Testis (tissue), 3 donors: ENCODE data around the gene S100A11. TPM values are rescaled to one million over a fixed set of nuclear protein-coding genes. Genes with fewer than 3 reads are reported as not detected.

Source experiments
- DNase-seq: peaks from one replicate; pipeline ENCODE4 v3.0.0-alpha.2; 2019
- H3K27ac ChIP-seq, 2 donors: fragments of 200-600 bp; sonication (generic); one replicate each; pipeline ENCODE4 v1.5.1; 2019
- H3K27me3 ChIP-seq: fragments of 200-600 bp; sonication (generic); one replicate; pipeline ENCODE4 v1.5.1; 2019
- H3K36me3 ChIP-seq: fragments of 200-600 bp; sonication (generic); one replicate; pipeline ENCODE4 v1.5.1; 2017; ENCODE audit warnings: low read depth; ENCODE audit errors: missing control alignments
- H3K4me1 ChIP-seq: fragments of 200-600 bp; sonication (generic); one replicate; pipeline ENCODE4 v1.5.1; 2019
- H3K4me3 ChIP-seq, 2 donors: fragments of 200-600 bp; sonication (generic); one replicate each; pipeline ENCODE4 v1.5.1; 2017 to 2019
- H3K9me3 ChIP-seq: fragments of 200-600 bp; sonication (generic); one replicate; pipeline ENCODE4 v1.5.1; 2017
- POLR2A ChIP-seq: fragments of 450-650 bp; IDR thresholded peaks from one replicate; pipeline ENCODE4 v1.6.1; 2017; ENCODE audit warnings: antibody characterized with exemption, mild to moderate bottlenecking, moderate library complexity
- WGBS, 2 donors: methylation state at CpG; one replicate each; pipeline ENCODE4 v1.1.5; 2018; 5-methylcytosine and 5-hydroxymethylcytosine counted together
- intact Hi-C: fragments of 100-400 bp; cut with DNase I; formaldehyde crosslinking; loops from one replicate; pipeline ENCODE4 v1.15.1; 2023; ENCODE audit warnings: low total_unique reads
- polyA plus RNA-seq: library from polyadenylated mRNA; stranded (reverse); fragments of 350-450 nt; fragmentation: Illumina TruSeq; extraction: RNeasy Lipid Tissue Mini Kit (QIAGEN cat#74804); gene quantifications from one replicate; pipeline ENCODE4 v1.2.3, GENCODE V29; 2014; ENCODE audit warnings: low read depth, low replicate concordance; ENCODE audit not compliant: insufficient read depth
- total RNA-seq, 2 donors: library from RNA; depleted of rRNA; stranded (reverse); fragments of >200 nt; gene quantifications; one replicate each; pipeline ENCODE4 v1.2.3, GENCODE V29; 2016
- TF ChIP-seq, protein P1 (sequence below), 3 experiments: fragments of 450-650 bp in 2 of 3; fragments of 200-600 bp in 1 of 3; sonication (generic) in 1 of 3; IDR thresholded peaks; one replicate each; pipeline ENCODE4 v1.5.1; 2016 to 2019; ENCODE audit warnings: antibody characterized with exemption in 3 of 3, mild to moderate bottlenecking in 2 of 3, moderate library complexity in 1 of 3

The S100A11 gene
- total and polyA plus RNA-seq, 3 donors from 2014 or later = 80.2 to 275 (median 86.9) TPM

DNA sequence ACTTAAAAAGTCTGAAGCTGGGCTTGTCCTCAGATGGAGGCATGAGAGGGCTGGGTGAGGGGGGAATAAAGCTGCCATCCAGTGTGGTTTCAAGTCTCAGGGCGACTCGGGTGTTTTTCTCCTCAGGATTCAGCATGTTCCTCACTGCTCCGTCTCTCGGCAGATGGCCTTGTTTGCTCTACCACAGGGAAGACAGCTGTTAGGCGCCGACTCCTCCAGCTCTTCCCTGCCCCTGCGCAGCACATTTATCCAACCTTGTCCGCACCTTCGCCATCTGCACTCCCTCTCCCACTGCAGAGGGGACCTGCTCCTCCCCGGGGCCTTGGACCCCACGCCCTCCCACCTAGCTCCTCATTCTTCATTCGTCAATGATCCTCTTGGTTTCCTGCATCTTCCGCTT lies 16.6 kb upstream of the S100A11 start:
- WGBS, 2 donors = 26 to 36% methylated on average over 13 of the region's 13 CpGs
- intact Hi-C loops = no loop called here
- TF ChIP-seq, protein P1, sequence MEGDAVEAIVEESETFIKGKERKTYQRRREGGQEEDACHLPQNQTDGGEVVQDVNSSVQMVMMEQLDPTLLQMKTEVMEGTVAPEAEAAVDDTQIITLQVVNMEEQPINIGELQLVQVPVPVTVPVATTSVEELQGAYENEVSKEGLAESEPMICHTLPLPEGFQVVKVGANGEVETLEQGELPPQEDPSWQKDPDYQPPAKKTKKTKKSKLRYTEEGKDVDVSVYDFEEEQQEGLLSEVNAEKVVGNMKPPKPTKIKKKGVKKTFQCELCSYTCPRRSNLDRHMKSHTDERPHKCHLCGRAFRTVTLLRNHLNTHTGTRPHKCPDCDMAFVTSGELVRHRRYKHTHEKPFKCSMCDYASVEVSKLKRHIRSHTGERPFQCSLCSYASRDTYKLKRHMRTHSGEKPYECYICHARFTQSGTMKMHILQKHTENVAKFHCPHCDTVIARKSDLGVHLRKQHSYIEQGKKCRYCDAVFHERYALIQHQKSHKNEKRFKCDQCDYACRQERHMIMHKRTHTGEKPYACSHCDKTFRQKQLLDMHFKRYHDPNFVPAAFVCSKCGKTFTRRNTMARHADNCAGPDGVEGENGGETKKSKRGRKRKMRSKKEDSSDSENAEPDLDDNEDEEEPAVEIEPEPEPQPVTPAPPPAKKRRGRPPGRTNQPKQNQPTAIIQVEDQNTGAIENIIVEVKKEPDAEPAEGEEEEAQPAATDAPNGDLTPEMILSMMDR (IDR thresholded peaks at IDR 0.05) = no peak
- TF ChIP-seq POLR2A = no peak
- Histone ChIP-seq H3K36me3 (no peaks in the 10 kb centered on the region), H3K4me3 (peak overlapping the region in 1 of 2 donors; percentile 2), H3K27ac (no peak overlapping the region), H3K4me1 (peaks cover 5% of the 10 kb centered on the region), H3K9me3 (no peaks in the 10 kb centered on the region), H3K27me3 (no peaks in the 10 kb centered on the region)
- no peak for DNase-seq

DNA sequence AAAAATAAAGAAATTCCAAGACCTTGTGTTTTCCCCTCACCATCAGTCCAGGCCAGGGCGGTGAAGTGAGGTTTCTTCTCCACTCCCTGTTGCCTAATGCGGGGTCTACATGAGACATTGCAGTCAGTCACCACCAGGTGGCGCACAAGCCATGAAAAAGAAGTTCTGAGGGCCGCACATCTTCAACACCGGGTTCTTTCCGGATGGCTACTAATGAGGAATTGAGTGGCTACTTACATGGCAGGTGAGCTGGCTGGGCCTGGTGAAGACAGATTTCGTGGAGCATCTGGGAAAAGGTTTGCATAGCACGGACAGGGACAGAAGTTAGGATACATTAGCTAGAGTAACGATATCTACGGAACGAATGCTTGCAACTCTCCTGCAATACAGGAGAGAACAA lies 15.8 kb upstream of the S100A11 start:
- Histone ChIP-seq H3K4me1 (peaks cover 10% of the 10 kb centered on the region), H3K4me3 (no peak overlapping the region), H3K27me3 (no peaks in the 10 kb centered on the region), H3K36me3 (no peaks in the 10 kb centered on the region), H3K27ac (no peak overlapping the region), H3K9me3 (no peaks in the 10 kb centered on the region)
- TF ChIP-seq POLR2A = no peak
- TF ChIP-seq, protein P1 (IDR thresholded peaks at IDR 0.05) = peak; percentile 84 to 95 (median 91)
- intact Hi-C loops = no loop called here
- peak; percentile 95 for DNase-seq
- 15 to 22% methylated on average over 11 of the region's 11 CpGs for WGBS, 2 donors

DNA sequence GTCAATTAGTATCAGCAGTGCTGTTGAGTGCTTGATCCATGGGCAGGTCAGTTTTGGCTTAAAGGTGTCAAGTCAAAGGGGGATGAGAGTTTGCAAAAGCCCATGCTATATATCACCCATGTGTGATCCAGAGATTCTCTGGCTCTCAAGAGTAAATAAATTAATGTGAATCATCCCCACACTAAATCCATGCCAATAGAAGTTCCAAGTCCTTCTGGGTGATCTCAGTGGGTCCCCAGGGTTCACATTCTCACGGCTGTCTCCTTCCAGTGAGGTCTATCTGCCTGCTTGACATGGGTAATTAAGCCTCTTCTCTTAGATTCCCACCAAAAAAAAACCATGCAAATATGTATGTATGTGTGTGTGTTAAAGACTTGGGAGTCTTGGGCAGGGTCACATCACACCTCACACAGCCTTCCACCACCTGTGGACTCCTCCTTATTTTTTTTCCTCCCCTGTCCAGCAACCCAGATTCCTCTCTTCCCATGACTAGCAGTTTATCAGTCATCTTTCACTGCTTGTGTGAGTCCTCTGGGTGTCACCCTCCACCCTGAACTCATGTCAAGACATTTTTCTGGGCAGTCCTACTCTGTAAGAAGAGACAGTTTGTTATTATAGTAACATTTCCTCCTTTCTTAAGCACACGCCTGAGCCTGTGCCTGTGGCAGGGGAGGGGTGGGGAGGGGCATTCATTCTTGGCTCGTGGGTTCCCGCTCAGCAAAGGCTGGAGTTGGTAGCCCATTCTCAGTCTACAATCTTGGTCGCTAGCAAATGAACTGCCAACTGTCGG lies 14.3 kb upstream of the S100A11 start:
- Histone ChIP-seq H3K9me3 (no peaks in the 10 kb centered on the region), H3K4me3 (no peak overlapping the region), H3K36me3 (no peaks in the 10 kb centered on the region), H3K27ac (no peak overlapping the region), H3K4me1 (peaks cover 16% of the 10 kb centered on the region), H3K27me3 (no peaks in the 10 kb centered on the region)
- WGBS, 2 donors = 65 to 66% methylated on average over 6 of the region's 6 CpGs
- DNase-seq = no peak
- no peak for TF ChIP-seq POLR2A
- TF ChIP-seq, protein P1 (IDR thresholded peaks at IDR 0.05) = no peak
- intact Hi-C loops = no loop called here

DNA sequence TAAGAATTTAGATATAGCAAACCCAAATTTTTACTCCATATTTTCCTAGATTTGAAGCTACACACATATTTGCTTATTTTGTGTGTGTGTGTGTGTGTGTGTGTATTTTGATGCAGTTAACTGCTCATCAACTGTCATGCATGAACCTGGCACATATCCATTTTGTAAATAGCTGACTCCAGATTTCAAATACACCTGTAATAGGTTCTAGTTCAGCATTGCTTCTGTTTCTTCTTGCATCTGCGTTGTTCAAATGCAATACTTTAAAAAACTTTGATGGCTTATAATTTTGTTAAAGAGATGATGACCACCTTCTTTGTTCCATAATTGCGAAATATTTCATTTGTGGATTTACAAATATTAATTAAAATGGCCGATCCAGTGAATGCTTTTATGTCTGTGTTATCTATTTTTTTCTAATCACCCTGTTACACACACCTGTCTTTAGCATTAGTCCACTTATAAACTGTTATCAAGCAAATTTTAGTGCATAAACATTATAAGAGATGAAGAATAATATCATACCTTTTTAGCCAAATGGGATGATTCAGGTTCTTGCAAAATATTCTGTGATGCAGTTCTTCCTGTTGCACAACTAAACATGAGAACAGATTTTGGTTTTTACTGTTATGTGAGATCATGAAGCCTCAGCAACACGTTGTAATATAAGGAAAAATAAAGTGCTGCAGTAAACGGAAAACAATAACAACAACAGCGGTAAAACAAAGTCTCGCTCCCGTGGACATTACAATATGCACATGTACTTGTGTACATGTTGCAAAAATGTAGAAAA lies 12.7 kb upstream of the S100A11 start:
- Histone ChIP-seq H3K27me3 (no peaks in the 10 kb centered on the region), H3K27ac (no peak overlapping the region), H3K4me1 (peaks cover 16% of the 10 kb centered on the region), H3K9me3 (no peaks in the 10 kb centered on the region), H3K4me3 (no peak overlapping the region), H3K36me3 (no peaks in the 10 kb centered on the region)
- intact Hi-C loops = no loop called here
- TF ChIP-seq, protein P1 (IDR thresholded peaks at IDR 0.05) = no peak
- TF ChIP-seq POLR2A = no peak
- 77 to 87% methylated on average over 8 of the region's 8 CpGs for WGBS, 2 donors
- DNase-seq = no peak
